Effector CD8-positive, alpha-beta T cell (primary cell): ENCODE data around the gene TMEM59L.
"Not testable (repeated sequence)": the region's sequence is repeated elsewhere in the genome, so short reads cannot be mapped to it uniquely, and the experiment has no call there.

Experiments
- DNase-seq: peaks from one replicate; lab custom pipeline; 2025; lab: John Stamatoyannopoulos, UW

The TMEM59L gene

GRCh38 chr19:18594096-18594823 lies 18.4 kb upstream of the TMEM59L start:
- peak; percentile 66 for DNase-seq

GRCh38 chr19:18594824-18595373 lies 17.8 kb upstream of the TMEM59L start:
- DNase-seq = no peak

- no peak for DNase-seq
Measured at GRCh38 chr19:18595475-18595874, 17.2 kb upstream of the TMEM59L start.

- DNase-seq = no peak
Measured at GRCh38 chr19:18596752-18597157, 15.9 kb upstream of the TMEM59L start.

- DNase-seq = no peak
Measured at GRCh38 chr19:18597809-18598660, 14.6 kb upstream of the TMEM59L start.

GRCh38 chr19:18599485-18599884 lies 13.2 kb upstream of the TMEM59L start:
- no peak for DNase-seq

- not testable (repeated sequence) for DNase-seq
Measured at GRCh38 chr19:18600692-18601397, 11.8 kb upstream of the TMEM59L start.

GRCh38 chr19:18601875-18602274 lies 10.8 kb upstream of the TMEM59L start:
- no peak for DNase-seq

GRCh38 chr19:18603255-18603957 lies 9.3 kb upstream of the TMEM59L start:
- DNase-seq = no peak

GRCh38 chr19:18603958-18604819 lies 8.5 kb upstream of the TMEM59L start:
- no peak for DNase-seq

GRCh38 chr19:18604820-18605159 lies 7.9 kb upstream of the TMEM59L start:
- DNase-seq = no peak

- DNase-seq = no peak
Measured at GRCh38 chr19:18605196-18605545, 7.5 kb upstream of the TMEM59L start.

- no peak for DNase-seq
Measured at GRCh38 chr19:18605546-18606280, 7.0 kb upstream of the TMEM59L start.

GRCh38 chr19:18606281-18607225 lies 6.1 kb upstream of the TMEM59L start, which contains the start of gene CRLF1:
CRLF1 (minus strand) TSS chr19:18606799; CDS start chr19:18606656, 143 bp downstream.
- DNase-seq = no peak

GRCh38 chr19:18607226-18608101 lies 5.2 kb upstream of the TMEM59L start:
- DNase-seq = no peak

- DNase-seq = no peak
Measured at GRCh38 chr19:18608102-18608804, 4.4 kb upstream of the TMEM59L start.
